Measurements from ENCODE around the gene GALK1.
"Not testable (repeated sequence)": the region's sequence is repeated elsewhere in the genome, so short reads cannot be mapped to it uniquely, and the experiment has no call there.

The GALK1 gene

DNA sequence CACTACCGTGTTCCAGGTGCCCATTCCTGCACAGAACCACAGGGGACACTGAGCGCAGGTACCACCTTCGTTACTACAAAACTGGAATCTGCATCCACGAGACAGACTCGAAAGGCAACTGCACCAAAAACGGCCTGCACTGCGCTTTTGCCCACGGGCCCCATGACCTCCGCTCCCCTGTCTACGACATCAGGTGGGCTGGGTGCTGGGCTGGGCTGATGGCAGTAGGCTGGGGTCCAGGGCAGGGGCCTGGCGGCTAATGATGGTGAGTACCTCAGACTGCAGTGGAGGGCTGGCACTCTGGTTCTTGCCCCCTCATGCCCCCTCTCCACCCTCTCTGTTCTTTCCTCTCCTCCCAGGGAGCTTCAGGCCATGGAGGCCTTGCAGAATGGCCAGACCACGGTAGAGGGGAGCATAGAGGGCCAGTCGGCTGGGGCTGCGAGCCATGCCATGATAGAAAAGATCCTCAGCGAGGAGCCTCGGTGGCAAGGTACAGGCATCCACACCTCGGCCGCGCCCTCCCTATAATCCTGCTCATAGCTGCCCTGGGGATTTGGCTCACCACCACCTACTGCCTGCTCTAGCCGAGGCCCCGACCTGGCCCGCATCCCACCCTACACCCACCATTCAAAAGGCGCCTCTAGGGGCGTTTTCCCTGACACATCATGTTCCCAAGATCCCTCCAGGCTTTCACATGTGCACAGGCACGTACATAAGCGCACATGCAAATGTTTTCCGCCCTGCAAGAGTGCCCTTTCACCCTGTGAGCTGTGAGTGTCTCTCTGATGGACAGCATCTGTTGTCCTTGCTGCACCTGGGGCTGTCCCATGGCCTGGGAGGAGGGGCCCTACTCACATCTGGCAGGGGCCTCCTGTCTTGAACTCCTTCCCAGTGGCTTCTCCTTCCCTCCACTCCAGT is 47.4 kb upstream of the GALK1 start:
- H4K8ac ChIP-seq (ENCODE audit: low read depth, low read length): no peak overlapping the region
- no peak overlapping the region for H2BK12ac ChIP-seq (ENCODE audit: low read length)

DNA sequence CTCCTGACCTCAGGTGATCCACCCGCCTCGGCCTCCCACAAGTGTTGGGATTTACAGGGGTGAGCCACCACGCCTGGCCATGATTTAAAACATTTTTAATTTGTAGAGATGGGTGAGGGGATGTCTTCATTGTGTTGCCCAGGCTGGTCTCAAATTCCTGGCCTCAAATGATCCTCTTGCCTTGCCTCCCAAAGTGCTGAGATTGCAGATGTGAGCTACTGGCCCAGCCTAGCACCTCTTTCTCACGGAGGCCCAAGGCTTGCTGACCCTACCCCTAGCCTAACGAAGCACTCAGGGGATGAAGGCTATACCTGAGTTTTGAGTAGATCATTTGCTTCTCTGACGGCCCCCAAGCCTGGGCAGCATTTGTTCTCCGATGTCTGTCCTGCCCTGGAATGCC is 46.2 kb upstream of the GALK1 start:
- Histone ChIP-seq H3K27me3 (ENCODE audit: control insufficient read depth in 3 of 3, insufficient read depth in 3 of 3, low read depth in 1 of 3, low read length in 3 of 3) (no peaks in the 10 kb centered on the region), H2AK5ac (ENCODE audit: low read depth, low read length) (no peak overlapping the region), H2BK5ac (ENCODE audit: low read length) (no peak overlapping the region), H3K4me2 (ENCODE audit: insufficient read depth, low read length, poor library complexity, severe bottlenecking) (no peak overlapping the region), H3K4ac (ENCODE audit: low read length) (no peak overlapping the region), H3K9ac (ENCODE audit: low read depth, low read length, poor library complexity) (no peak overlapping the region), H3K14ac (ENCODE audit: low read length) (no peak overlapping the region), H4K8ac (ENCODE audit: low read depth, low read length) (no peak overlapping the region), H3K4me1 (ENCODE audit: control insufficient read depth in 2 of 2, insufficient read depth in 1 of 2, low read depth in 1 of 2, low read length in 2 of 2) (peaks cover 0 to 3% of the 10 kb centered on the region in 2 donors), H3K79me1 (ENCODE audit: low read depth, low read length) (peaks cover 30% of the 10 kb centered on the region), H2BK15ac (ENCODE audit: low read length) (no peak overlapping the region), H3K18ac (ENCODE audit: low read length) (no peak overlapping the region), H3K36me3 (replicated peaks in 1 of 2; ENCODE audit: control insufficient read depth in 2 of 2, insufficient read depth in 2 of 2, low read length in 2 of 2) (peaks cover 54 to 87% of the 10 kb centered on the region in 2 donors), H2BK12ac (ENCODE audit: low read length) (no peak overlapping the region), H3K4me3 (ENCODE audit: low read length in 2 of 2) (no peak overlapping the region), H3K23ac (ENCODE audit: low read depth, low read length, poor library complexity) (no peak overlapping the region), H2BK120ac (ENCODE audit: low read depth, low read length) (no peak overlapping the region), H3K9me3 (replicated peaks in 1 of 2; ENCODE audit: control insufficient read depth in 2 of 2, insufficient read depth in 1 of 2, low read depth in 1 of 2, low read length in 2 of 2) (peaks cover 0 to 2% of the 10 kb centered on the region in 2 donors), H4K91ac (ENCODE audit: low read depth, low read length, poor library complexity) (no peak overlapping the region), H2AFZ (ENCODE audit: low read length) (no peak overlapping the region), H3K27ac (replicated peaks; ENCODE audit: low read length) (no peak overlapping the region)
- no CpG with 5 or more reads among the region's 7 CpGs for WGBS, 2 donors (ENCODE audit: extremely low coverage in 2 of 2, insufficient read length in 2 of 2, insufficient replicate concordance in 1 of 2)
- no peak for DNase-seq (ENCODE audit: low spot score)

More for the DNA sequence above, 47.4 kb upstream of the GALK1 start:
- H2BK5ac ChIP-seq (ENCODE audit: low read length): peak overlapping the region; percentile 17
- peaks cover 60 to 93% of the 10 kb centered on the region in 2 donors for H3K36me3 ChIP-seq (replicated peaks in 1 of 2; ENCODE audit: control insufficient read depth in 2 of 2, insufficient read depth in 2 of 2, low read length in 2 of 2)
- no CpG with 5 or more reads among the region's 27 CpGs for WGBS, 2 donors (ENCODE audit: extremely low coverage in 2 of 2, insufficient read length in 2 of 2, insufficient replicate concordance in 1 of 2)
- no peak overlapping the region for H2AK5ac ChIP-seq (ENCODE audit: low read depth, low read length)
- peak overlapping the region in 1 of 2 donors; percentile 62 for H3K4me3 ChIP-seq (ENCODE audit: low read length in 2 of 2)
- H2BK120ac ChIP-seq (ENCODE audit: low read depth, low read length): no peak overlapping the region
- H3K23ac ChIP-seq (ENCODE audit: low read depth, low read length, poor library complexity): peak overlapping the region; percentile 52
- no peak overlapping the region for H3K14ac ChIP-seq (ENCODE audit: low read length)
- H2BK15ac ChIP-seq (ENCODE audit: low read length): no peak overlapping the region
- no peak for DNase-seq (ENCODE audit: low spot score)
- H3K79me1 ChIP-seq (ENCODE audit: low read depth, low read length): peaks cover 25% of the 10 kb centered on the region
- no peak overlapping the region for H3K4me2 ChIP-seq (ENCODE audit: insufficient read depth, low read length, poor library complexity, severe bottlenecking)
- H4K91ac ChIP-seq (ENCODE audit: low read depth, low read length, poor library complexity): no peak overlapping the region
- H2AFZ ChIP-seq (ENCODE audit: low read length): no peak overlapping the region
- H3K27me3 ChIP-seq (ENCODE audit: control insufficient read depth in 3 of 3, insufficient read depth in 3 of 3, low read depth in 1 of 3, low read length in 3 of 3): no peaks in the 10 kb centered on the region
- no peak overlapping the region for H3K27ac ChIP-seq (replicated peaks; ENCODE audit: low read length)
- peak overlapping the region; percentile 60 for H3K9ac ChIP-seq (ENCODE audit: low read depth, low read length, poor library complexity)
- no peak overlapping the region for H3K18ac ChIP-seq (ENCODE audit: low read length)
- peaks cover 0 to 2% of the 10 kb centered on the region in 2 donors for H3K9me3 ChIP-seq (replicated peaks in 1 of 2; ENCODE audit: control insufficient read depth in 2 of 2, insufficient read depth in 1 of 2, low read depth in 1 of 2, low read length in 2 of 2)
- H3K4ac ChIP-seq (ENCODE audit: low read length): no peak overlapping the region
- H3K4me1 ChIP-seq (ENCODE audit: control insufficient read depth in 2 of 2, insufficient read depth in 1 of 2, low read depth in 1 of 2, low read length in 2 of 2): peaks cover 0 to 5% of the 10 kb centered on the region in 2 donors

DNA sequence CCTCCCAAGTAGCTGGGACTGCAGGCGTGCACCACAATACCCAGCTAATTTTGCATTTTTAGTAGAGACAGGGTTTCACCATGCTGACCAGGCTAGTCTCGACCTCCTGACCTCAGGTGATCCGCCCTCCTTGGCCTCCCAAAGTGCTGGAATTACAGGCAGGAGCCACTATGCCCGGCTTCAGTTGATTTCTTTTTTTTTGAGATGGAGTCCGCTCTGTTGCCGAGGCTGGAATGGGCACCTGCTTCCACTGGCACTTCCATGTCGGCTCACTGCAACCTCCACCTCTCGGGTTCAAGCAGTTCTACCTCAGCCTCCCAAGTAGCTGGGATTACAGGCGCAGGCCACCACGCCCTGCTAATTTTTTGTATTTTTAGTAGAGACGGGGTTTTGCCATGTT is 45.8 kb upstream of the GALK1 start:
- H2AK5ac ChIP-seq (ENCODE audit: low read depth, low read length); H2BK12ac ChIP-seq (ENCODE audit: low read length); H2AFZ ChIP-seq (ENCODE audit: low read length); H3K27me3 ChIP-seq (ENCODE audit: control insufficient read depth in 3 of 3, insufficient read depth in 3 of 3, low read depth in 1 of 3, low read length in 3 of 3); H3K4me3 ChIP-seq (ENCODE audit: low read length in 2 of 2); H2BK5ac ChIP-seq (ENCODE audit: low read length); H3K9ac ChIP-seq (ENCODE audit: low read depth, low read length, poor library complexity); H4K8ac ChIP-seq (ENCODE audit: low read depth, low read length); H2BK120ac ChIP-seq (ENCODE audit: low read depth, low read length); H3K18ac ChIP-seq (ENCODE audit: low read length); H3K23ac ChIP-seq (ENCODE audit: low read depth, low read length, poor library complexity); H3K4me2 ChIP-seq (ENCODE audit: insufficient read depth, low read length, poor library complexity, severe bottlenecking); H4K91ac ChIP-seq (ENCODE audit: low read depth, low read length, poor library complexity); H3K9me3 ChIP-seq (replicated peaks in 1 of 2; ENCODE audit: control insufficient read depth in 2 of 2, insufficient read depth in 1 of 2, low read depth in 1 of 2, low read length in 2 of 2); H2BK15ac ChIP-seq (ENCODE audit: low read length); H3K27ac ChIP-seq (replicated peaks; ENCODE audit: low read length); DNase-seq (ENCODE audit: low spot score); H3K4ac ChIP-seq (ENCODE audit: low read length); H3K4me1 ChIP-seq (ENCODE audit: control insufficient read depth in 2 of 2, insufficient read depth in 1 of 2, low read depth in 1 of 2, low read length in 2 of 2); H3K14ac ChIP-seq (ENCODE audit: low read length): not testable (repeated sequence)
- Histone ChIP-seq H3K79me1 (ENCODE audit: low read depth, low read length) (peaks cover 30% of the 10 kb centered on the region), H3K36me3 (replicated peaks in 1 of 2; ENCODE audit: control insufficient read depth in 2 of 2, insufficient read depth in 2 of 2, low read length in 2 of 2) (peaks cover 51 to 83% of the 10 kb centered on the region in 2 donors)
- WGBS, 2 donors (ENCODE audit: extremely low coverage in 2 of 2, insufficient read length in 2 of 2, insufficient replicate concordance in 1 of 2): no CpG with 5 or more reads among the region's 11 CpGs

DNA sequence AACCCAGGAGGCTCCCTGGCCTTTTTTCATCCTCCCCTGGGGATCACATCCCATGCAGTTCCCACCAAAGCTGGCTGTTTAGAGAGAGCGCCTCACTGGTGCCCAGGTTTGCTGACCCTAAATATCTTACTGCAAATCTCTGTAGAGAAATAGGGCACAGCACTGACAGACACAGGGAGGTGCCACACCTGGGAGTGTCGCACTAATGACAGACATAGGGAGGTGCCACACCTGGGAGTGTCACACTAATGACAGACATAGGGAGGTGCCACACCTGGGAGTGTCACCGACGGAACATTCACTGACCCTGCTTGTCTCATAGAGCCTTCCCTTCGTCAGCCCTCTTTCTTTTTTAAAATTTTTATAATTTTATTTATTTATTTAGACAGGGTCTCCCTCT is 45.2 kb upstream of the GALK1 start:
- no peak for DNase-seq (ENCODE audit: low spot score)
- no CpG with 5 or more reads among the region's 5 CpGs for WGBS, 2 donors (ENCODE audit: extremely low coverage in 2 of 2, insufficient read length in 2 of 2, insufficient replicate concordance in 1 of 2)
- no peak overlapping the region for H2BK5ac ChIP-seq (ENCODE audit: low read length)

More for the DNA sequence above, 45.2 kb upstream of the GALK1 start:
- Histone ChIP-seq H3K18ac (ENCODE audit: low read length) (no peak overlapping the region), H2AFZ (ENCODE audit: low read length) (no peak overlapping the region), H4K8ac (ENCODE audit: low read depth, low read length) (no peak overlapping the region), H2BK12ac (ENCODE audit: low read length) (no peak overlapping the region), H3K4me3 (ENCODE audit: low read length in 2 of 2) (no peak overlapping the region), H2BK120ac (ENCODE audit: low read depth, low read length) (no peak overlapping the region), H3K79me1 (ENCODE audit: low read depth, low read length) (peaks cover 28% of the 10 kb centered on the region), H3K4ac (ENCODE audit: low read length) (no peak overlapping the region), H3K36me3 (replicated peaks in 1 of 2; ENCODE audit: control insufficient read depth in 2 of 2, insufficient read depth in 2 of 2, low read length in 2 of 2) (peaks cover 49 to 78% of the 10 kb centered on the region in 2 donors), H3K4me1 (ENCODE audit: control insufficient read depth in 2 of 2, insufficient read depth in 1 of 2, low read depth in 1 of 2, low read length in 2 of 2) (peaks cover 0 to 3% of the 10 kb centered on the region in 2 donors), H3K27ac (replicated peaks; ENCODE audit: low read length) (no peak overlapping the region), H2AK5ac (ENCODE audit: low read depth, low read length) (no peak overlapping the region), H3K23ac (ENCODE audit: low read depth, low read length, poor library complexity) (no peak overlapping the region), H4K91ac (ENCODE audit: low read depth, low read length, poor library complexity) (no peak overlapping the region), H3K14ac (ENCODE audit: low read length) (no peak overlapping the region), H3K27me3 (ENCODE audit: control insufficient read depth in 3 of 3, insufficient read depth in 3 of 3, low read depth in 1 of 3, low read length in 3 of 3) (no peaks in the 10 kb centered on the region), H3K4me2 (ENCODE audit: insufficient read depth, low read length, poor library complexity, severe bottlenecking) (no peak overlapping the region), H2BK15ac (ENCODE audit: low read length) (no peak overlapping the region), H3K9me3 (replicated peaks in 1 of 2; ENCODE audit: control insufficient read depth in 2 of 2, insufficient read depth in 1 of 2, low read depth in 1 of 2, low read length in 2 of 2) (peaks cover 0 to under 1% of the 10 kb centered on the region in 2 donors), H3K9ac (ENCODE audit: low read depth, low read length, poor library complexity) (no peak overlapping the region)
